HL-60 (cell line): ENCODE data around the gene FOXI1.

Source experiments
- TF ChIP-seq, protein P1 (sequence below): IDR thresholded peaks from one replicate; pipeline ENCODE4 v1.5.1; 2011; ENCODE audit warnings: low read length, control low read depth, inconsistent platforms; ENCODE audit not compliant: insufficient read depth
- TF ChIP-seq, protein P2 (sequence below): IDR thresholded peaks from 2 replicates; pipeline ENCODE4 v1.6.1; 2012; ENCODE audit warnings: low read depth; ENCODE audit not compliant: insufficient replicate concordance

DNA sequence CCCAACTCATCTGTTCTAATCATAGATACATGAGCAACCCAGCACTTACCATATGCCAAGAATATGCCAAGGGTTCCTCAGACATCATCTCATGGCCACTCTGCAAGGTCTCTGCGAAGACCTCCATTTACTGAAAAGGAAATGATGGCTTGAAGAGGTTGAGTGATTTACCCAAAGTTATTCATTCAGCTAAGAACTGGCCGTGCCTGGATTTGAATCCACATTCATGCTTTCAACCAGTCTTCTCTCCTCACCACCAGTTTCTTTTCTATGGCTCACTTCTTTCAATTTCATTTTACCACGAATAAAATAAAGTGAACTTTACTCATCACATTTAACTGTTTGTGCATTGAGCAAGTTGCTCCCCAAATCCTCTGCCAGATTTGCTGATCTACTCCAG, 27.2 kb upstream of the FOXI1 start:
- TF ChIP-seq, protein P1, sequence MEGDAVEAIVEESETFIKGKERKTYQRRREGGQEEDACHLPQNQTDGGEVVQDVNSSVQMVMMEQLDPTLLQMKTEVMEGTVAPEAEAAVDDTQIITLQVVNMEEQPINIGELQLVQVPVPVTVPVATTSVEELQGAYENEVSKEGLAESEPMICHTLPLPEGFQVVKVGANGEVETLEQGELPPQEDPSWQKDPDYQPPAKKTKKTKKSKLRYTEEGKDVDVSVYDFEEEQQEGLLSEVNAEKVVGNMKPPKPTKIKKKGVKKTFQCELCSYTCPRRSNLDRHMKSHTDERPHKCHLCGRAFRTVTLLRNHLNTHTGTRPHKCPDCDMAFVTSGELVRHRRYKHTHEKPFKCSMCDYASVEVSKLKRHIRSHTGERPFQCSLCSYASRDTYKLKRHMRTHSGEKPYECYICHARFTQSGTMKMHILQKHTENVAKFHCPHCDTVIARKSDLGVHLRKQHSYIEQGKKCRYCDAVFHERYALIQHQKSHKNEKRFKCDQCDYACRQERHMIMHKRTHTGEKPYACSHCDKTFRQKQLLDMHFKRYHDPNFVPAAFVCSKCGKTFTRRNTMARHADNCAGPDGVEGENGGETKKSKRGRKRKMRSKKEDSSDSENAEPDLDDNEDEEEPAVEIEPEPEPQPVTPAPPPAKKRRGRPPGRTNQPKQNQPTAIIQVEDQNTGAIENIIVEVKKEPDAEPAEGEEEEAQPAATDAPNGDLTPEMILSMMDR, result no peak
- TF ChIP-seq, protein P2, sequence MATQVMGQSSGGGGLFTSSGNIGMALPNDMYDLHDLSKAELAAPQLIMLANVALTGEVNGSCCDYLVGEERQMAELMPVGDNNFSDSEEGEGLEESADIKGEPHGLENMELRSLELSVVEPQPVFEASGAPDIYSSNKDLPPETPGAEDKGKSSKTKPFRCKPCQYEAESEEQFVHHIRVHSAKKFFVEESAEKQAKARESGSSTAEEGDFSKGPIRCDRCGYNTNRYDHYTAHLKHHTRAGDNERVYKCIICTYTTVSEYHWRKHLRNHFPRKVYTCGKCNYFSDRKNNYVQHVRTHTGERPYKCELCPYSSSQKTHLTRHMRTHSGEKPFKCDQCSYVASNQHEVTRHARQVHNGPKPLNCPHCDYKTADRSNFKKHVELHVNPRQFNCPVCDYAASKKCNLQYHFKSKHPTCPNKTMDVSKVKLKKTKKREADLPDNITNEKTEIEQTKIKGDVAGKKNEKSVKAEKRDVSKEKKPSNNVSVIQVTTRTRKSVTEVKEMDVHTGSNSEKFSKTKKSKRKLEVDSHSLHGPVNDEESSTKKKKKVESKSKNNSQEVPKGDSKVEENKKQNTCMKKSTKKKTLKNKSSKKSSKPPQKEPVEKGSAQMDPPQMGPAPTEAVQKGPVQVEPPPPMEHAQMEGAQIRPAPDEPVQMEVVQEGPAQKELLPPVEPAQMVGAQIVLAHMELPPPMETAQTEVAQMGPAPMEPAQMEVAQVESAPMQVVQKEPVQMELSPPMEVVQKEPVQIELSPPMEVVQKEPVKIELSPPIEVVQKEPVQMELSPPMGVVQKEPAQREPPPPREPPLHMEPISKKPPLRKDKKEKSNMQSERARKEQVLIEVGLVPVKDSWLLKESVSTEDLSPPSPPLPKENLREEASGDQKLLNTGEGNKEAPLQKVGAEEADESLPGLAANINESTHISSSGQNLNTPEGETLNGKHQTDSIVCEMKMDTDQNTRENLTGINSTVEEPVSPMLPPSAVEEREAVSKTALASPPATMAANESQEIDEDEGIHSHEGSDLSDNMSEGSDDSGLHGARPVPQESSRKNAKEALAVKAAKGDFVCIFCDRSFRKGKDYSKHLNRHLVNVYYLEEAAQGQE, result no peak
